SH-SY5Y (cell line): ENCODE data around the gene NUP50.

ENCODE experiments used
- GATA2 ChIP-seq: IDR thresholded peaks from 2 replicates; pipeline ENCODE4 v1.6.1; 2011; ENCODE audit warnings: mild to moderate bottlenecking, low read depth, low read length
- GATA3 ChIP-seq: IDR thresholded peaks from 2 replicates; pipeline ENCODE4 v1.6.1; 2011; ENCODE audit warnings: low read depth, mild to moderate bottlenecking, low read length, moderate library complexity

- TF ChIP-seq GATA2 (no peak), GATA3 (no peak)
Measured at GRCh38 chr22:45120931-45121330, 42.8 kb upstream of the NUP50 start.
